ENCODE results near the gene TIPRL.
"Not testable (repeated sequence)": the region's sequence is repeated elsewhere in the genome, so short reads cannot be mapped to it uniquely, and the experiment has no call there.

TIPRL gene

DNA sequence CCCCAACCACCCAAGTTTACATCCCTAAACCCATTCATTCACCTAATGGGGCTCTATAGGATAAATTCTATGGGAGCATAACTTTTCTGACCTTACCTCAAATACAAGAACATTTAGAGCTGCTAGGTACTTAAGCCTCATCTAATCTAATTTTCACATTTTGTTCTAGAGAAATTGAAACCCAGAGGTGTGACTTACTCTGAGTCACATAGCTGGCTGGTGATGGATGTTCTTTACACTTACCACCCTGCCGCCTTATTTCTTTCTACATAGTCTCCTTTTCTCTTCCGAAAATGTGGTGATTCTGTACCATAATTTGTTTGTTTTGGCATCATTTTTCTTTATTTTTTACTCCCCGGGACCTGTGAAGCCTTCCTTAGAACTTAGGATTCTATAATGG, 20.3 kb downstream of the TIPRL start:
- in situ Hi-C loops (cut with HindIII; ENCODE audit: low pct_ligation_motif_present, low pct_unique_long_range_greater_than_20kb, low sequenced_read_pairs), result no loop called here
- no peak for DNase-seq

DNA sequence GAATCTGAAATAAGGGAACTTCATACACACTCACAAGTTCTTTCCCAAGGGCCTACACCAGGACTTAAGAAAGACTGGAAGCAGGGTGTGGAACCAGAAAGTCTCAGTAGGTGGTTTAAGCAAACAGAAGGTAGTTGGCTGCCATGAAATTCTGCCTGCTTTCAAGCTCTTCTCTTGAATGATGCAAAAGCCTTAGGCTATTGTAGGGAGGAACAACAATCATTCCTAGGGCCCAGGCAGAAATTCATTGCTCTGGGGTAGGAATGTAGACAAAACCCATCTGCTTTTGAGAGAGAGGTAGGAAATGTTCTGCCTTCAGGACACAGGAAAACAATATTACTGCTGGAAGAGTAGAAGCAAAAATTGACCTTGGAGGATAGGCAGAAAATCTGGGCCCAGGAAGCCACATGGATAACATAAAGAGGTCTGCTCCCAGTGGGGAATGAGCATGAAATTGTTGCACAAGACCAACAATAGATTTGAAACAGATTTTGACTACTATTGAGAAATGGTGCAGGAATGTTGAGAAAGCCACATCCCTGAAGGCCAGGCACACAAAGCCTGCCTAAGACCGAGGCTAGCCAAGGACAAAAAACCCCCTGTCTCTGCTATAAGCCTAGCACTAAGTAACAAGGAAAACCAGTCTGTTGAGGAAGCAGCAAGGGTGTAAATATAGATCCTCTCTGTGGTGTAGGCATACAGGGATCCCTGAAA, 24.3 kb downstream of the TIPRL start:
- in situ Hi-C loops (cut with HindIII; ENCODE audit: low pct_ligation_motif_present, low pct_unique_long_range_greater_than_20kb, low sequenced_read_pairs), result no loop called here
- no peak for DNase-seq

GRCh38 chr1:168206111-168206510, 27.3 kb downstream of the TIPRL start:
- in situ Hi-C loops (cut with HindIII; ENCODE audit: low pct_ligation_motif_present, low pct_unique_long_range_greater_than_20kb, low sequenced_read_pairs), result no loop called here

GRCh38 chr1:168207673-168208072, 28.9 kb downstream of the TIPRL start:
- DNase-seq; in situ Hi-C loops (cut with HindIII; ENCODE audit: low pct_ligation_motif_present, low pct_unique_long_range_greater_than_20kb, low sequenced_read_pairs): not testable (repeated sequence)

More at GRCh38 chr1:168206111-168206510, 27.3 kb downstream of the TIPRL start:
- DNase-seq, result no peak

DNA sequence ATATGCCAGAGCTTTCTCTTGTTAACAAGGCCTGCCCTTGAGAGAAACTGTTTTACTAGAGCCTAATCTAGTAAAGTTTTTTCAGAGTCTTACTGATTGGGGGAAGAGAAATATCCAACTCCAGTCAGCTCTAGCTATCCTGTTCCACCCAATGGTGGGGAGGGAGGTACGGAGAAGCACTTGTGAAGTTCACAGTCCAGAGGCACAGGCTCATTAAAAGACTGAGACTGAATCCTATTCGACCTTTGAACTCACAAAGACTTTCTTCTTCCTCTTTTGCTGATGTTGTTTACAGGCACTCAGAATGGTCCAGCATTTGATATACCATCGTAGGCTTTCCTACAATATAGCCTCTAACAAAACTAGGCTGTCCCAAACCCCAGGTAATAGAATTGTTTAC, 31.6 kb downstream of the TIPRL start:
- DNase-seq, result no peak
- in situ Hi-C loops (cut with HindIII; ENCODE audit: low pct_ligation_motif_present, low pct_unique_long_range_greater_than_20kb, low sequenced_read_pairs), result no loop called here

DNA sequence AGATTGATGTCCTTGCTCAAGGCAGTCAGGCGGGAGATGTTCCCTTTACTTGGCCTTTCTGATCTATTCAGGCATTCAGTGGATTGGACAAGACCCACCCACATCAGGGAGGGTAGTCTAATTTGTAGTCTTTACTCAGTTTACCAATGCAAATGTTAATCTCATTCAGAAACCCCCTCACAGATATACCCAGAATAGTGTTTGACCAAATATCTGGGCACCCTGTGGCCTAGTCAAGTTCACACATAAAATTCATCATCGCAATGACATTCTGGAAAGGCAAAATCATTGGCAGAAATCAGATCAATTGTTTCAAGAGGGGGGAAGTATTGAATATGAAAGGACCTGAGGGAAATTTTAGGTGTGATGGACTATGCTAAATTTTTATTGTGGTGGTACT, 34.6 kb downstream of the TIPRL start:
- in situ Hi-C loops (cut with HindIII; ENCODE audit: low pct_ligation_motif_present, low pct_unique_long_range_greater_than_20kb, low sequenced_read_pairs), result no loop called here
- no peak for DNase-seq

- no peak for DNase-seq
These were observed 37.4 kb downstream of the TIPRL start for GRCh38 chr1:168216171-168216570.

DNA sequence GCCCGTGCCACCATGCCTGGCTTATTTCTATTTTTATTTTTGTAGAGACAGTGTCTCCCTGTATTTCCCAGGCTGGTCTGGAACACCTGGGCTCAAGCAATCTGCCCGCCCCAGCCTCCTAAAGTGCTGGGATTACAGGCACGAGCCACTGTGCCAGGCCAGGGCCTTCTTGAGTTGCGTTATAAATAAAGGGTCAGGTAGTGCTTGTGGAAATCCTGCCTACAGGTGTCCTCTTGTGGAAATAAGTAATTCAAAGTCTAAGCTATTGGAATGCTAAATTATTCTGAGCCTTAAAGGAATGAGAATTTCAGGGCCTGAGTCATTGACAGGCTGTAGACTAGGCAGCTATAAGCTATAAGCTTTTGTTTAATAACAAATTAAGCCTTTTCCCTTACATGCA, 38.9 kb downstream of the TIPRL start:
- in situ Hi-C loops (cut with HindIII; ENCODE audit: low pct_ligation_motif_present, low pct_unique_long_range_greater_than_20kb, low sequenced_read_pairs), result no loop called here
- DNase-seq, result no peak

More at GRCh38 chr1:168216171-168216570, 37.4 kb downstream of the TIPRL start:
- in situ Hi-C loops (cut with HindIII; ENCODE audit: low pct_ligation_motif_present, low pct_unique_long_range_greater_than_20kb, low sequenced_read_pairs), result no loop called here

DNA sequence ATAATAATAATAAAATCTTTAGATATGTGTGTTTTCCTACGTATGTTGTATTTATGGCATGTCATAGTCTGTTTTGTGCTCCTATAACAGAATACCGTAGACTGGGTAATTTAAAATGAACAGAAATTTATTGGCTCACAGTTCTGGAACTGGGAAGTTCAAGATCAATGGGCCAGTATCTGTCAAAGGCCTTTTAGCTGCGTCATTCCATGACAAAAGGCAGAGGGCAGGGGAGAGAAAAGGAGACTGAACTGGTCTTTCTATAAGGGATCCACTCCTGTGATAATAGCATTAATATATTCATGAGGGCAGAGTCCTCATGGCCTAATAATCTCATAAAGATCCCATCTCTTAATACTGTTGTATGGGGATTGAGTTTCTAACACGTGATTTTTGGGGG, 39.9 kb downstream of the TIPRL start:
- DNase-seq, result no peak
- in situ Hi-C loops (cut with HindIII; ENCODE audit: low pct_ligation_motif_present, low pct_unique_long_range_greater_than_20kb, low sequenced_read_pairs), result no loop called here

DNA sequence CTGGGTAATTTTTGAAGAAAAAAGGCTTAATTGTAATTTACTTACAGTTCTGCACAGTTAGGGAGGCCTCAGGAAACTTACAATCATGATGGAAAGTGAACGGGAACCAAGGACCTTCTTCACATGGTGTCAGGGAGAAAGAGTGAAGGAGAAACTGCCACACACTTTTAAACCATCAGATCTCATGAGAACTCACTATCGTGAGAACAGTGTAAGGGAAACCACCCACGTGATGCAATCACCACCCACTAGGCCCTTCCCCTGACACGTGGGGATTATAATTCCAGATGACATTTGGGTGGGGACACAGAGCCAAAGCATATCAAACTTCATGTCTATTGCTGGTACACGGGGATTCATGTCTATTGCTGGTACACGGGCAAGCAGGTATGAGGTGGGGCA, 41.7 kb downstream of the TIPRL start:
- no peak for DNase-seq
- in situ Hi-C loops (cut with HindIII; ENCODE audit: low pct_ligation_motif_present, low pct_unique_long_range_greater_than_20kb, low sequenced_read_pairs), result no loop called here

DNA sequence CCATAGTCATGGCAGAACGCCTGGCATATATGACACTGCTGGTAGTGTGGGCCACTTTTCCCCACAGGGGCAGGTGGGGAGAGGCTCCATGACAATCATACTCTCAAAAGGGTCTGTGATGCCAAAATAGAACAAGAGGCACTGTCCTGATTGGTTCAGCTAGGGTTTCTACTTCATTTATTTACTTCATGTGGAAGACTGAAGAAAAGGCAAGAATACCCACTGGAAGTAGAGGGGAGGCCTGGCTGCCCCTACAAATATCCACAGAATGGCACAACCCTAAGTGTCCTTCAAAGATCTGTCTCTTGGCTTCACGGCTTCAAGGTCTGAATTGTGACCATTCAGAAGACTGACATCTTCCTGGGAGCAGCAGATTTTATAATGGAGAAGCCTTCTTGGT, 42.5 kb downstream of the TIPRL start:
- in situ Hi-C loops (cut with HindIII; ENCODE audit: low pct_ligation_motif_present, low pct_unique_long_range_greater_than_20kb, low sequenced_read_pairs), result no loop called here
- DNase-seq, result no peak

- in situ Hi-C loops (cut with HindIII; ENCODE audit: low pct_ligation_motif_present, low pct_unique_long_range_greater_than_20kb, low sequenced_read_pairs), result no loop called here
- DNase-seq, result no peak
These were observed 44.5 kb downstream of the TIPRL start for GRCh38 chr1:168223261-168223660.

- in situ Hi-C loops (cut with HindIII; ENCODE audit: low pct_ligation_motif_present, low pct_unique_long_range_greater_than_20kb, low sequenced_read_pairs), result no loop called here
- no peak for DNase-seq
These were observed 45.1 kb downstream of the TIPRL start for GRCh38 chr1:168223681-168224540.

- peak; percentile 42 for DNase-seq
- in situ Hi-C loops (cut with HindIII; ENCODE audit: low pct_ligation_motif_present, low pct_unique_long_range_greater_than_20kb, low sequenced_read_pairs), result no loop called here
These were observed 46.2 kb downstream of the TIPRL start for GRCh38 chr1:168224991-168225390.

GRCh38 chr1:168225476-168226190, 46.9 kb downstream of the TIPRL start, which contains the start of gene SFT2D2:
Gene SFT2D2 (plus strand): TSS chr1:168226004. CDS start chr1:168226080, 76 bp downstream.
- in situ Hi-C loops (cut with HindIII; ENCODE audit: low pct_ligation_motif_present, low pct_unique_long_range_greater_than_20kb, low sequenced_read_pairs), result no loop called here
- DNase-seq, result peak; percentile 87

DNA sequence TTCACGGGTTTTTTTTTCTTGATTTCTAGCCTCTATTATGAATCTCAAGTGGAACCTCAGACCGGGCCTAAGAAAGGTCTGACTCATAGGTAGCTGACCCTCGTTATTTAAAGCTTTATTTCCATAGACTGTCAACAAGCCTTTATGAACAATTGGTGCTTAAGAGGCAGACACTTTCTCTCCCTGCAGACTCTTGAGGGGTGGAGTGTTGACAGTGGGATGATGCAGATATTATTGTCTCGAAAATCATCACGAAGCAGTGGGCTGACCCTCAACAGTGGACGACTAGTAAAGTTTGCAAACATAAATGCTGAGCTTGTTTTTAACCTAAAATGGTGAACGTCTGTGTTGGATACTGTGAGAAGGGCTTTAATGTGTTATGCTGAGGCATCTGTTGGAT, 48.9 kb downstream of the TIPRL start:
- in situ Hi-C loops (cut with HindIII; ENCODE audit: low pct_ligation_motif_present, low pct_unique_long_range_greater_than_20kb, low sequenced_read_pairs), result no loop called here
- DNase-seq, result peak; percentile 35

DNA sequence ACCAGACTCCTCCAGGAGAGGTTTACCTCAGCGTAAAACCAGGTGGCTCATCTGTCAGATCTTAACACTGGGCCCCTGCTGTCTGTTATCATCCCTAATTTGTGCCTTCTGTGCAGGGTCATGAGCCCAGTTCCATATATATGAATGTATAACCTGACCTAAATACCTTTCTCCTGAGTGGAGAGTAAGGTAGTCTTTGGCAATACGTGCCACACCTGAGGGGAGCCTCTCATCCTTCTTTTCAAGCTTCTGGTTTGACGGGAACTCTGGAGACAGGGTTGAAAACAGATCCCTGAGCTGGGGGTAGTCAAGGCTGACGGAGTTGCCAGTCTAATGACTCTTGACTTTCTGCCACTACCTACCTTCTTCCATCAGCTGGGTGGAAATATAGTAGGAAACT, 51.1 kb downstream of the TIPRL start:
- DNase-seq, result no peak
- in situ Hi-C loops (cut with HindIII; ENCODE audit: low pct_ligation_motif_present, low pct_unique_long_range_greater_than_20kb, low sequenced_read_pairs), result no loop called here

DNA sequence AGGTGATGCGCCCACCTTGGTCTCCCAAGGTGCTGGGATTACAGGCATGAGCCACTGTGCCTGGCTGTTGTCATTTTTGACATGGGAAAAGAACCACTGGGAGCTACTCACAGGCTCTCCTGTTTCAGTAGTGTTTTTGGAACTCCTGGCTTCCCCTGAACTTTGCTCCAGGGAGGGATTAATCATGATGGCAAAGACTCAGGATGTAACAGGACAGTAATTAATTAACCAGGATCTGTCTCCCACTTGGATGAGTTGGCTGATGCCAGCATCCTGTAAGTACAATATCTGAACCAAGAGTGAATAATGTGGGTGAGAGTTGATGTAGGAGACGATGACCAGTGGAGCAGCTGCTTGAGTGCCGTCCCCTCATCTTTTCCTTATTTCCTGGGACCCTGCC, 51.9 kb downstream of the TIPRL start:
- in situ Hi-C loops (cut with HindIII; ENCODE audit: low pct_ligation_motif_present, low pct_unique_long_range_greater_than_20kb, low sequenced_read_pairs), result no loop called here
- DNase-seq, result peak; percentile 93

DNA sequence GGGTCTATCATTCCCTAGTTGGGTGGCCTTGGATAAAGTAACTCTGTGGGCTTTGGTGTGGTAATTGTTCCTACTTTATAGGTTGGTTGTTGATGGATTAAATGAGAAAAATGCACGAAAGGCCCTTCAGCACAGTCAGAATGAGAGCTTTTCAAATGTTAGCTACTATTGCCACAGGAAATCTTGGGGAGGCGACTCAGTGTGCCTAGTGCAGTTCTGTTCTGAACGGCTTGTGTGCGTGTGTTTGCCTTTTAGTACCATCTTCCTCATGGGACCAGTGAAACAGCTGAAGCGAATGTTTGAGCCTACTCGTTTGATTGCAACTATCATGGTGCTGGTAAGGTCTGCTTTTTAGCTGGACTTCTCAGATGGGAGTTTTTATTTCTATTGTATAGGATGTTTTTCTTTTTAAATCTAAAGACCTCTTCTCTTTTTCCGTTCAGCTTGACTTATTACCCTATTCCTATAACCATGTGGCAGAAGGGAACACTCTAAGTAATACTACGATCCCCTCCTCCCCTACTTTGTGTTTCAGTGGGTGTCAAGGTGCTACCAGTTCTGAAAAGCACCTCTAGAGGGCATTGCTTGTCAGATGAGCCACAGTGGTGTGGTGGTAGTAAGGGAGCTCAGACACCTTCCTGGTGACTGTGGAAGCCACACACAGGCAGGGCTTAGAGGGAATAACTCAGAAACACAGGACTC, 56.2 kb downstream of the TIPRL start:
- peak; percentile 72 for DNase-seq
- in situ Hi-C loops (cut with HindIII; ENCODE audit: low pct_ligation_motif_present, low pct_unique_long_range_greater_than_20kb, low sequenced_read_pairs), result no loop called here
